Activated CD8-positive, alpha-beta memory T cell treated with anti-CD3 and anti-CD28 coated beads, Interleukin-2, amount 50 U/mL, for 24 hours (primary cell): ENCODE data around the gene DCTN2.
A peak's percentile ranks its signal among the peaks of the same experiment; 100 is the strongest.

Source experiments
- DNase-seq: peaks from one replicate; pipeline ENCODE4 v3.0.0-alpha.2; 2020; ENCODE audit errors: extremely low read depth

The DCTN2 gene

GRCh38 chr12:57549909-57550640 lies 3.1 kb upstream of the DCTN2 start, which contains the start of gene KIF5A:
Gene KIF5A, plus strand, starts transcription at chr12:57550044. Its CDS starts 228 bp downstream, at chr12:57550272.
- peak; percentile 14 for DNase-seq

GRCh38 chr12:57549203-57549908 lies 2.4 kb upstream of the DCTN2 start:
- no peak for DNase-seq

GRCh38 chr12:57548488-57548887 lies 1.5 kb upstream of the DCTN2 start:
- DNase-seq: no peak

GRCh38 chr12:57548013-57548315 lies 972 bp upstream of the DCTN2 start:
- no peak for DNase-seq

GRCh38 chr12:57547288-57548012 lies 458 bp upstream of the DCTN2 start:
- no peak for DNase-seq

GRCh38 chr12:57545809-57546437 lies 1.1 kb downstream of the DCTN2 start:
- no peak for DNase-seq

- no peak for DNase-seq
These were observed 3.4 kb downstream of the DCTN2 start for GRCh38 chr12:57543581-57543980.

GRCh38 chr12:57541717-57542116 lies 5.3 kb downstream of the DCTN2 start:
- no peak for DNase-seq

- no peak for DNase-seq
These were observed 6.0 kb downstream of the DCTN2 start for GRCh38 chr12:57541001-57541400.

GRCh38 chr12:57539134-57539768 lies 7.7 kb downstream of the DCTN2 start:
- DNase-seq: no peak

- no peak for DNase-seq
These were observed 10.4 kb downstream of the DCTN2 start for GRCh38 chr12:57536597-57536942.

- no peak for DNase-seq
These were observed 11.0 kb downstream of the DCTN2 start for GRCh38 chr12:57535764-57536596.

GRCh38 chr12:57534991-57535543 lies 11.9 kb downstream of the DCTN2 start:
- DNase-seq: no peak

GRCh38 chr12:57534250-57534649 lies 12.7 kb downstream of the DCTN2 start:
- DNase-seq: no peak

GRCh38 chr12:57533108-57533507 lies 13.9 kb downstream of the DCTN2 start:
- DNase-seq: no peak

GRCh38 chr12:57531836-57532235 lies 15.2 kb downstream of the DCTN2 start:
- no peak for DNase-seq

GRCh38 chr12:57530396-57531142 lies 16.4 kb downstream of the DCTN2 start:
- DNase-seq: no peak

- no peak for DNase-seq
These were observed 17.2 kb downstream of the DCTN2 start for GRCh38 chr12:57529831-57530230.

GRCh38 chr12:57528831-57529555 lies 18.0 kb downstream of the DCTN2 start:
- no peak for DNase-seq
